Stimulated activated CD4-positive, alpha-beta T cell treated with anti-CD3 and anti-CD28 coated beads, Interleukin-1b, Interleukin-23, amount 100 ng/mL, for 48 hours (primary cell): ENCODE measurements around the gene KIAA1671.

ENCODE experiments used
- DNase-seq: peaks from one replicate; pipeline ENCODE4 v3.0.0-alpha.2; 2020

KIAA1671 gene

GRCh38 chr22:24982301-24983056, 30.0 kb downstream of the KIAA1671 start:
- no peak for DNase-seq

GRCh38 chr22:24983151-24983550, 30.6 kb downstream of the KIAA1671 start:
- no peak for DNase-seq

- no peak for DNase-seq
Observed at GRCh38 chr22:24984122-24984521, 31.6 kb downstream of the KIAA1671 start.

- no peak for DNase-seq
Observed at GRCh38 chr22:24985826-24986214, 33.3 kb downstream of the KIAA1671 start.

GRCh38 chr22:24986816-24987215, 34.3 kb downstream of the KIAA1671 start:
- DNase-seq, result no peak

- no peak for DNase-seq
Observed at GRCh38 chr22:24989135-24989534, 36.6 kb downstream of the KIAA1671 start.

- no peak for DNase-seq
Observed at GRCh38 chr22:24989541-24989951, 37.0 kb downstream of the KIAA1671 start.

GRCh38 chr22:24990344-24990905, 37.9 kb downstream of the KIAA1671 start:
- no peak for DNase-seq

GRCh38 chr22:24992946-24993345, 40.4 kb downstream of the KIAA1671 start:
- DNase-seq, result no peak

- DNase-seq, result peak; percentile 72
Observed at GRCh38 chr22:24994070-24994763, 41.7 kb downstream of the KIAA1671 start.

GRCh38 chr22:24995649-24996180, 43.2 kb downstream of the KIAA1671 start:
- no peak for DNase-seq

- no peak for DNase-seq
Observed at GRCh38 chr22:24996420-24996952, 44.0 kb downstream of the KIAA1671 start.

- DNase-seq, result no peak
Observed at GRCh38 chr22:24997023-24997422, 44.5 kb downstream of the KIAA1671 start.

- DNase-seq, result no peak
Observed at GRCh38 chr22:25000686-25001085, 48.2 kb downstream of the KIAA1671 start.

- no peak for DNase-seq
Observed at GRCh38 chr22:25002241-25002985, 49.9 kb downstream of the KIAA1671 start.

- DNase-seq, result no peak
Observed at GRCh38 chr22:25006354-25006753, 53.8 kb downstream of the KIAA1671 start.

- no peak for DNase-seq
Observed at GRCh38 chr22:25007444-25008106, 55.1 kb downstream of the KIAA1671 start.

- no peak for DNase-seq
Observed at GRCh38 chr22:25008666-25009065, 56.1 kb downstream of the KIAA1671 start.

- DNase-seq, result no peak
Observed at GRCh38 chr22:25012741-25013143, 60.2 kb downstream of the KIAA1671 start.

GRCh38 chr22:25013607-25014006, 61.1 kb downstream of the KIAA1671 start:
- no peak for DNase-seq

- DNase-seq, result no peak
Observed at GRCh38 chr22:25014896-25015755, 62.6 kb downstream of the KIAA1671 start.
